Mucosa of stomach (tissue), 1 donor: ENCODE results near the gene HSD11B1.
A peak's percentile ranks its signal among the peaks of the same experiment; 100 is the strongest.

ENCODE experiments used
- H3K27me3 ChIP-seq: one replicate; pipeline ENCODE4 v1.7.0; 2013; ENCODE audit warnings: mild to moderate bottlenecking, low read length; ENCODE audit not compliant: control insufficient read depth, insufficient read depth
- H3K36me3 ChIP-seq: one replicate; pipeline ENCODE4 v1.7.0; 2013; ENCODE audit warnings: low read length; ENCODE audit not compliant: control insufficient read depth, insufficient read depth
- H3K4me1 ChIP-seq: one replicate; pipeline ENCODE4 v1.7.0; 2013; ENCODE audit warnings: mild to moderate bottlenecking, low read length; ENCODE audit not compliant: control insufficient read depth, insufficient read depth
- H3K4me3 ChIP-seq: one replicate; pipeline ENCODE4 v1.7.0; 2013; ENCODE audit warnings: low read length
- H3K9ac ChIP-seq: one replicate; pipeline ENCODE4 v1.7.0; 2013; ENCODE audit warnings: mild to moderate bottlenecking, low read length, moderate library complexity
- H3K9me3 ChIP-seq: one replicate; pipeline ENCODE4 v1.7.0; 2013; ENCODE audit warnings: mild to moderate bottlenecking, low read length, moderate library complexity; ENCODE audit not compliant: control insufficient read depth
- donor health status: Pancreatic carcinoma.

Gene HSD11B1

DNA sequence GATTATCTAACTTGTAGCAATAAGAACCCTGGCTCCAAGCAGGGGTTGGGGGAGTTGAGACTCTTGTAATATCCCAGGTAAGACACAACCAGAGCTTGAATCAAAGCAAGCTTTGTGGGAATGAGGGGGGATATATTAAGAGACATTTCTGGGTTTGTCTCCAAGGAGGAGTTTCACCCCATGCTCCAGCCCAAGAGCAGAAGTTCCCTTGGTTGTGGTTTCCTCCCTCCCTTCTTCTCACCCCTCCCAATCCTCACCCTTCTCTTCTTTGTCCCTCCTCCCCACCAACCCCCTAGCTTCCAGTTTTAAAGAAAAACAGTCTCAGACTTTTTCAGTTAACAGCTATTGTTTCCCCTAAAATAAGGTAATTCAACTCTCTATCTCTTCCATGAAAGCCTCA, 63.1 kb downstream of the HSD11B1 start:
- Histone ChIP-seq H3K36me3 (no peaks in the 10 kb centered on the region), H3K4me1 (peaks cover 9% of the 10 kb centered on the region), H3K9ac (no peak overlapping the region), H3K4me3 (no peak overlapping the region), H3K27me3 (no peaks in the 10 kb centered on the region), H3K9me3 (no peaks in the 10 kb centered on the region)

DNA sequence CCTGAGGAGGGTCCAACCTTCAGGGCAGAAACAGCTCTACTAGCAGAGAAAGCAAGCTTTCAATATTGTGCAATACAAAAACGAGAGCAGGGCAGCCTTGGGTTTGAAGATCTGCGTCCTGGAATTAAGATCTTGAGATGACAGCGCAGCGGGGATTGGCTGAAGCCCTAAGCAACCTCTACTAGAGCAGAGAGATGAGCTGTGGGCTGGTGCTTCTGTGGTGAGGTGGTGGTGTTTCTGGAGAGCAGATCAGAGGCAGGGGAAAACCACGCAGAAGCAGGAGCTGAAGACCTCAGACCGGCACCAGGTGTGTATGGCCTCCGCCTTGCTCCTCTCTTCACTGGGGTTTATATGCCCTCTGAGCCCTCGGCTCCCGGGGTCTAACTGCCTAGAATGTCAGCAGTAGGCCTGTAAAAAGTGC, 63.7 kb downstream of the HSD11B1 start:
- Histone ChIP-seq H3K9ac (no peak overlapping the region), H3K36me3 (no peaks in the 10 kb centered on the region), H3K4me3 (no peak overlapping the region), H3K4me1 (peaks cover 9% of the 10 kb centered on the region), H3K27me3 (no peaks in the 10 kb centered on the region), H3K9me3 (no peaks in the 10 kb centered on the region)

DNA sequence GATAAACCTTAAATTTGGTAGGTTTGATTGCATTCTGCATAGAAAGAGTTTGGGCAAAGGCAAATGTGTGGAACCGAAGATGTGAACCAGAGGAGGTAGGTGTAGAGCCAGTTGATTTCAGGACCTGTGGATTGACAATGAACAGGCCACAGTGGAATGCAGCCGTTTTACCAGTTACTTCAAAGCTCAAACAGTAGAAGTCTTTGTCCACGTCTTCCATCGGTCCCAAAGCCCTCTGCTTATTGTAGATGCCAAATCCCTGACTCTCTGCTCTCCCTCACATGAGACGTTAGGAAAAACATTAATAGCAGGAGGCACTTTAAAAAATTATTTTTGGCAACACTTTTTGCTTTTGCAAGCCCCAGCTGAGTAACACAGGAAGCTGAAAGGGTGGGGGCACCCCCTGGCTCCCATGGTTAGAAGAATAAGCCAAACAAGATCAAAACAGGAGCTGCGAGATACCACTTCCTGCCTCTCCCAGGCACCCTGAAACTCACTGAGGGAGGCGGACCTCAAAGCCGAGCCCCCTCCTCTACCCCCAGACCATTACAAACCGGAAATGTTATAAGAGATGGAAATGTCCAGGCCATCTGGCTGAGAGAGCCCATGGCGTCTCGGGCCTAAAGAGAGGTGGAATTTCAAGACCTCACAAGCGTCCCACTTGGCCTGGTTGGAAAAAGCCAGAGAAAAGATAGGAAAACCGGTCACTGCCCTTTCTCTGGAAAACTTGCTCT, 64.7 kb downstream of the HSD11B1 start:
- no peaks in the 10 kb centered on the region for H3K36me3 ChIP-seq
- H3K9ac ChIP-seq, result no peak overlapping the region
- no peaks in the 10 kb centered on the region for H3K9me3 ChIP-seq
- H3K4me3 ChIP-seq, result no peak overlapping the region
- no peaks in the 10 kb centered on the region for H3K27me3 ChIP-seq
- H3K4me1 ChIP-seq, result peaks cover 9% of the 10 kb centered on the region

DNA sequence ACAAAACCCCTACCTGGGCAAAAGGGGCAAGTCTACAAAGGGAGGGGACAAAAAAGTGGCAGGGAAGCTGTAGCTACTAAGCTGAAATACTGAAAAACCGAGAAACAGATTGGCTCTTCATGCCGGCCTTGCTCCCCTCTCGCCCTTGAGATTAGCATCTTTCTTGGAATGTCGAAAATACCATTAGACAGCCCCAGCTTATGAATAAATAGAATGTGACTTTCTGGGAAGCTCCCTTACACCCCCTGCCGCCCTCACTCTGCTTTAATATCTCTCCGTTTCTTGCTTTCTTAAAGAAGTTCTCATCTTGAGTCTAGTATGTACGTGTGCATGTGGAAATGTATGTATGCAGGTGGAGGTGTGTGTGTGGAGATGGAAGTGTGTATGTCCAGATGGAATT, 65.3 kb downstream of the HSD11B1 start:
- H3K4me3 ChIP-seq, result no peak overlapping the region
- H3K27me3 ChIP-seq, result no peaks in the 10 kb centered on the region
- no peaks in the 10 kb centered on the region for H3K9me3 ChIP-seq
- peaks cover 9% of the 10 kb centered on the region for H3K4me1 ChIP-seq
- no peaks in the 10 kb centered on the region for H3K36me3 ChIP-seq
- no peak overlapping the region for H3K9ac ChIP-seq

- Histone ChIP-seq H3K4me3 (no peak overlapping the region), H3K27me3 (no peaks in the 10 kb centered on the region), H3K9me3 (no peaks in the 10 kb centered on the region), H3K9ac (no peak overlapping the region), H3K4me1 (peaks cover 9% of the 10 kb centered on the region), H3K36me3 (no peaks in the 10 kb centered on the region)
Observed at GRCh38 chr1:209770636-209771415, 66.2 kb downstream of the HSD11B1 start.

GRCh38 chr1:209772126-209772525, 67.5 kb downstream of the HSD11B1 start:
- H3K4me1 ChIP-seq, result peaks cover 9% of the 10 kb centered on the region
- no peak overlapping the region for H3K4me3 ChIP-seq
- H3K36me3 ChIP-seq, result no peaks in the 10 kb centered on the region
- no peaks in the 10 kb centered on the region for H3K9me3 ChIP-seq
- H3K9ac ChIP-seq, result no peak overlapping the region
- H3K27me3 ChIP-seq, result no peaks in the 10 kb centered on the region

DNA sequence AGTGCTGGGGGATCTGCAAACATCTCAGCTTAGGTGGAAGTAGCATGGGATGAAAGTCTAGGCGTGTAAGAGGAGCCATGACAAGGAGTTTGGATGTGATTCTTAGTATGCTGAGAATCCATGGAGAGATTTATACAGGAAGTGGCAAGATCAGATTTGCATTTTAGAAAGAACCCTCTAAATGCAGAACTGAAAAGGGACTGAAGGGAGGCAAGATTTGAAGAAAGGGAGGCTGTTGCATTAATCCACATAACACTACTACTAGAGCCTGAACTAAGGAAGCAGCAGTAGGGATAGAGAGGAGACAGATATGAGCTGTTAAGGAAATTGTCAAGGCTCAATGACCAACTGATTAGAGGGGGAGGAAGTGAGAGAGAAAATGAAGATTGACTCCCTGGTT, 69.9 kb downstream of the HSD11B1 start:
- no peak overlapping the region for H3K9ac ChIP-seq
- H3K4me1 ChIP-seq, result peaks cover 1% of the 10 kb centered on the region
- H3K36me3 ChIP-seq, result no peaks in the 10 kb centered on the region
- no peak overlapping the region for H3K4me3 ChIP-seq
- no peaks in the 10 kb centered on the region for H3K9me3 ChIP-seq
- H3K27me3 ChIP-seq, result no peaks in the 10 kb centered on the region

DNA sequence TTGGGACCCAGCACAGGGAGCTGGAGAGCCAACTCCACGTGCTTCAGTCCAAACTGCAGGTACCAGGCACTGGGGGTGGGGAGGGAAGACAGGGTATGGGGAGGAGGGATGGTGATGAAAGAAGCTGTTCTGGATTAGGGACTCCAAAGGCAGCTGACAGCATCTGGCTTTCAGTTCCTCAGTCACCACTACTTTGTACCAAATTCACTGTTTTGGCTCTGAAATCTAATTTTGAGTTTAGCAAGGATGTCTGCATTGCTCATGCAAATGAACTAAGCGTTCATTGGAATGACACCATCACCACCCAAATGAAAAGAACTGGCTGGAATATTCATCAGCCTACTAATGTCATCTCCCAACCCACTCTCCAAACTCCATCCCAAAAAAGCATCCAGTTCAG, 71.0 kb downstream of the HSD11B1 start:
- H3K36me3 ChIP-seq, result no peaks in the 10 kb centered on the region
- no peaks in the 10 kb centered on the region for H3K27me3 ChIP-seq
- no peaks in the 10 kb centered on the region for H3K9me3 ChIP-seq
- no peak overlapping the region for H3K4me3 ChIP-seq
- H3K9ac ChIP-seq, result no peak overlapping the region
- peaks cover 7% of the 10 kb centered on the region for H3K4me1 ChIP-seq

DNA sequence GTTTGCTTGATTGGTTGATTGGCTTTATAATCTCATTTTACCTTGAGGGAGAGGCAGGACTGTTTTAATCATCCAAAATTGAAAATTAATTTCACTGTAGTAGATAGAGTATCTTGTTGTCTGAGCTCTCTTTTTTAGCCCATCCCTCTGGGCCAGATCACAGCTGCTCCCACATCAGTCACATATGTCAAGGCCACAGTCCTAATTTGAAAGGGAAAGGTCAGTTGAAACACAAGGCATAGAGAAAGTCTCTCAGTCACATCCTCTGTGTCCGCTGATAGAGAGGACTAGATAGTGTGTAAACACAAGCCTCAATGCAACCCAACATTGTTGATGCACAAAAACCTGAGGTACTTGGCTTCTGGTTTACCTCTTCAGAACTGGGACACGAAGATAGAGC, 72.9 kb downstream of the HSD11B1 start:
- no peaks in the 10 kb centered on the region for H3K36me3 ChIP-seq
- no peaks in the 10 kb centered on the region for H3K9me3 ChIP-seq
- H3K9ac ChIP-seq, result no peak overlapping the region
- peaks cover 7% of the 10 kb centered on the region for H3K4me1 ChIP-seq
- H3K4me3 ChIP-seq, result no peak overlapping the region
- H3K27me3 ChIP-seq, result no peaks in the 10 kb centered on the region

DNA sequence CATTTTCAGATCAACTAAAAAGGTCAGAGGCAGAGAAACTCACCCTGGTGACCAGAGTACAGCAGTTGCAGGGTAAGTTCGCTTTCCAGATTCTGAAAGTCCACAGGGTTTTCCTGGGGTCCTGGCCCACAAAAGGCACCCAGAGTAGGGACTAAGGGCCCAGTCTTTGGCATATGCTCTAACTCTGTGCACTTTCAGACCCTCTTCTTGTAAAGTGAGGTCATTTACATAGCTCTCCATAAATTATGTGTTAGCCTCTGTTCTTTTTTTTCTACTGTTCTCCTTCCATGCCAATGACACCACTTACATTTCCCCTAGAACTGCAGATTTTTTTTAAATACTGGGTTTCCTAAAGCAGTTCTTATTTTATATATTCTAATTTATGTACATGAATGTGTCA, 73.5 kb downstream of the HSD11B1 start:
- Histone ChIP-seq H3K27me3 (no peaks in the 10 kb centered on the region), H3K9me3 (no peaks in the 10 kb centered on the region), H3K4me3 (no peak overlapping the region), H3K4me1 (peaks cover 7% of the 10 kb centered on the region), H3K9ac (no peak overlapping the region), H3K36me3 (no peaks in the 10 kb centered on the region)

DNA sequence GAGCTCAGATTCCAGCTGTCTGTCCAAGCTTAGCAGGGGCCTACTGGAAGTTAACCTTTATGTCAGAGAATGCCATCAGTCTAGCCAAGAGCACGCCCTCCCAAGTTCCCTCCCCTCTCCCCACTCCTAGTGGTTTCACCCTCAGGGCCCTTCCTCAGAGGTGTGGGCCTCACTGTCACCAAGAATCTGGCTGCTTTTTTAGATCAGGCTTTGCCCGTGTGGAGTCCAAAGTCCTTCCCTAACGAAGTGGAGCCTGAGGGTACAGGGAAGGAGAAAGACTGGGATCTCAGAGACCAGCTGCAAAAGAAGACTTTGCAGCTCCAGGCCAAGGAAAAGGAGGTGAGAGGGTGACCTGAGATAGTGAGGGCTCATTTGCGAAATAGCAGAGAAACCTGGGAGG, 75.6 kb downstream of the HSD11B1 start:
- no peaks in the 10 kb centered on the region for H3K36me3 ChIP-seq
- no peaks in the 10 kb centered on the region for H3K9me3 ChIP-seq
- H3K4me3 ChIP-seq, result no peak overlapping the region
- peaks cover 21% of the 10 kb centered on the region for H3K4me1 ChIP-seq
- H3K27me3 ChIP-seq, result no peaks in the 10 kb centered on the region
- H3K9ac ChIP-seq, result no peak overlapping the region

- Histone ChIP-seq H3K4me1 (peaks cover 44% of the 10 kb centered on the region), H3K36me3 (no peaks in the 10 kb centered on the region), H3K27me3 (no peaks in the 10 kb centered on the region), H3K4me3 (peak overlapping the region; percentile 89), H3K9ac (peak overlapping the region; percentile 87), H3K9me3 (no peaks in the 10 kb centered on the region)
Observed at GRCh38 chr1:209783386-209783785, 78.7 kb downstream of the HSD11B1 start.
